Heart left ventricle (tissue), 16 donors: ENCODE results near the gene DPF1. TPM values are rescaled to one million over a fixed set of nuclear protein-coding genes. Genes with fewer than 3 reads are reported as not detected.

ENCODE experiments used
- ATAC-seq, 4 donors: fragments of 200-7000 bp; cut with Tn5 transposase; one replicate each; pipeline ENCODE4 v1.9.1; 2020 to 2022; ENCODE audit warnings: moderate library complexity in 4 of 4, mild to moderate bottlenecking in 3 of 4, moderate number of reproducible peaks in 1 of 4
- DNase-seq, 5 donors: peaks; one replicate each; pipeline ENCODE4 v3.0.0-alpha.2; 2020
- H3K27ac ChIP-seq, 12 donors: fragments of 200-600 bp; sonication (generic) in 4 of 12; one replicate each; pipeline versions ENCODE4 v1.5.0 to v1.8.0; 2016 to 2022; ENCODE audit warnings: mild to moderate bottlenecking in 2 of 12
- H3K27me3 ChIP-seq, 9 donors: fragments of 200-600 bp; sonication (generic) in 2 of 9; one replicate each; pipeline versions ENCODE4 v1.5.1 to v1.8.0; 2016 to 2022; ENCODE audit warnings: mild to moderate bottlenecking in 3 of 9
- H3K36me3 ChIP-seq, 9 donors: fragments of 200-600 bp; sonication (generic) in 2 of 9; one replicate each; pipeline versions ENCODE4 v1.5.0 to v1.8.0; 2018 to 2022; ENCODE audit warnings: mild to moderate bottlenecking in 2 of 9
- H3K4me1 ChIP-seq, 12 donors: fragments of 200-600 bp; sonication (generic) in 4 of 12; one replicate each; pipeline versions ENCODE4 v1.5.0 to v1.8.0; 2016 to 2022; ENCODE audit warnings: mild to moderate bottlenecking in 3 of 12
- H3K4me3 ChIP-seq, 12 donors: fragments of 200-600 bp; sonication (generic) in 4 of 12; one replicate each; pipeline versions ENCODE4 v1.5.0 to v1.8.0; 2017 to 2022; ENCODE audit warnings: mild to moderate bottlenecking in 9 of 12, moderate library complexity in 4 of 12
- H3K9me3 ChIP-seq, 12 donors: fragments of 200-600 bp; sonication (generic) in 4 of 12; one replicate each; pipeline versions ENCODE4 v1.5.0 to v1.8.0; 2016 to 2022; ENCODE audit warnings: mild to moderate bottlenecking in 1 of 12
- CTCF ChIP-seq, 12 donors: fragments of 200-600 bp; sonication (generic) in 4 of 12; IDR thresholded peaks; one replicate each; pipeline versions ENCODE4 v1.5.0 to v1.8.0; 2018 to 2022; ENCODE audit warnings: antibody characterized with exemption in 12 of 12, mild to moderate bottlenecking in 5 of 12
- POLR2A ChIP-seq, 2 donors: fragments of 450-650 bp; IDR thresholded peaks; one replicate each; pipeline ENCODE4 v1.6.1; 2017; ENCODE audit warnings: antibody characterized with exemption in 2 of 2, mild to moderate bottlenecking in 2 of 2, moderate library complexity in 2 of 2
- WGBS, 4 donors: extraction: QIAGEN DNeasy Blood & Tissue Kit in 2 of 4; methylation state at CpG; one replicate each; pipeline versions ENCODE4 v1.1.5 to v1.1.7; 2013 to 2018; 5-methylcytosine and 5-hydroxymethylcytosine counted together
- intact Hi-C, 10 donors: fragments of 100-400 bp; cut with DNase I; formaldehyde crosslinking; loops; one replicate each; pipeline versions ENCODE4 v1.11.1 to v1.14.2; 2022
- polyA plus RNA-seq, 2 donors: library from polyadenylated mRNA; stranded (reverse); fragments of 200-250 nt; gene quantifications; one replicate each; pipeline ENCODE4 v1.2.3, GENCODE V29; 2013
- total RNA-seq, 9 donors: library from RNA; depleted of rRNA in 2 of 9; stranded (reverse); fragments of >200 nt in 2 of 9; fragmentation: NEBNext Ultra II Directional in 3 of 9; extraction: Animal tissue kit (Norgen Biotek cat#: 25700) in 3 of 9; gene quantifications; one replicate each; pipeline versions ENCODE4 v1.1.0 to v1.2.4, GENCODE V29; 2016 to 2023
- donor health status: ischemic (EF 13 %, LVEDD 7.1; RV severe dilation, severe dysfunction).
- donor health status: healthy with polysubstance abuse.
- donor health status: DM: no; HTN: yes; CAD: no.
- donor health status: DM: no; HTN: no; CAD: no.
- donor health status: ischemic (EF 25% LVEDD 6.9; RV normal size, moderate dysfunction).
- donor health status: ischemic (EF 25% LVEDD 5.7; RV mildly dilated, moderate dysfunction).
- donor health status: healthy.
- donor health status: DM: yes; HTN: yes; CAD: no.
- donor health status: ischemic (EF 35%, LVEDD 5.7; RV mildly dilated, moderate dysfunction).
- donor health status: nonischemic (EF 11% LVEDD 7.7; RV severe dilation, severe dysfunction).
- donor health status: DM: yes; HTN: yes; CAD: no.
- donor health status: PGD.
- donor health status: ischemic (EF 29% LVEDD 5.4; RV normal size, mild dysfunction).
- donor health status: nonischemic (EF 23%, LVEDD 6.1; RV moderate dilation, normal function).

DPF1 gene
- total and polyA plus RNA-seq, 11 donors, result 0.11 to 1.2 (median 0.37) TPM; not detected in 2

- intact Hi-C loops, result no loop called here
- H3K27ac ChIP-seq, result no peak overlapping the region
- H3K36me3 ChIP-seq, result peaks cover 0 to 20% (median 0%) of the 10 kb centered on the region in 9 donors
- H3K27me3 ChIP-seq, result no peaks in the 10 kb centered on the region
- DNase-seq, result no peak
- no peak for ATAC-seq
- H3K4me3 ChIP-seq, result no peak overlapping the region
- TF ChIP-seq CTCF (IDR thresholded peaks at IDR 0.05) (no peak), POLR2A (IDR thresholded peaks at IDR 0.05) (no peak)
- H3K9me3 ChIP-seq, result no peaks in the 10 kb centered on the region
- WGBS, 4 donors, result 90 to 93% (median 92%) methylated on average over 7 to 13 of the region's 13 CpGs
- no peaks in the 10 kb centered on the region for H3K4me1 ChIP-seq
Observed at GRCh38 chr19:38191747-38192146, 32.3 kb downstream of the DPF1 start.

- DNase-seq (no peak), ATAC-seq (no peak)
- H3K4me1 ChIP-seq, result no peaks in the 10 kb centered on the region
- H3K9me3 ChIP-seq, result no peaks in the 10 kb centered on the region
- no peak overlapping the region for H3K27ac ChIP-seq
- intact Hi-C loops, result no loop called here
- WGBS, 4 donors, result 89 to 95% (median 91%) methylated on average over 6 of the region's 6 CpGs
- TF ChIP-seq CTCF (IDR thresholded peaks at IDR 0.05), result no peak
- TF ChIP-seq POLR2A (IDR thresholded peaks at IDR 0.05), result no peak
- peaks cover 0 to 21% (median 0%) of the 10 kb centered on the region in 9 donors for H3K36me3 ChIP-seq
- no peaks in the 10 kb centered on the region for H3K27me3 ChIP-seq
- H3K4me3 ChIP-seq, result no peak overlapping the region
Observed at GRCh38 chr19:38190793-38191192, 33.2 kb downstream of the DPF1 start.

- H3K27ac ChIP-seq, result no peak overlapping the region
- no peak overlapping the region for H3K4me3 ChIP-seq
- TF ChIP-seq POLR2A (IDR thresholded peaks at IDR 0.05), result no peak
- no peak for TF ChIP-seq CTCF (IDR thresholded peaks at IDR 0.05)
- H3K36me3 ChIP-seq, result peaks cover 0 to 28% (median 0%) of the 10 kb centered on the region in 9 donors
- H3K9me3 ChIP-seq, result no peaks in the 10 kb centered on the region
- 33 to 78% (median 73%) methylated on average over 2 to 6 of the region's 6 CpGs for WGBS, 4 donors
- H3K27me3 ChIP-seq, result no peaks in the 10 kb centered on the region
- ATAC-seq (no peak), DNase-seq (no peak)
- no peaks in the 10 kb centered on the region for H3K4me1 ChIP-seq
- intact Hi-C loops, result no loop called here
Observed at GRCh38 chr19:38190061-38190460, 34.0 kb downstream of the DPF1 start.

GRCh38 chr19:38185562-38185961, 38.5 kb downstream of the DPF1 start:
- Histone ChIP-seq H3K27me3 (no peaks in the 10 kb centered on the region), H3K4me1 (no peaks in the 10 kb centered on the region), H3K9me3 (peaks cover 0 to 8% (median 2%) of the 10 kb centered on the region in 12 donors), H3K27ac (peak overlapping the region in 2 of 12 donors; percentile 43 to 70), H3K4me3 (no peak overlapping the region), H3K36me3 (peaks cover 0 to 27% (median 0%) of the 10 kb centered on the region in 9 donors)
- no peak for ATAC-seq
- intact Hi-C loops, result no loop called here
- WGBS, 4 donors, result 94 to 99% (median 95%) methylated on average over 10 of the region's 10 CpGs
- DNase-seq, result no peak
- TF ChIP-seq POLR2A (IDR thresholded peaks at IDR 0.05), result no peak
- no peak for TF ChIP-seq CTCF (IDR thresholded peaks at IDR 0.05)
